HEK293 (cell line): ENCODE data around the gene PRRG1.
A peak's percentile ranks its signal among the peaks of the same experiment; 100 is the strongest.

ENCODE experiments used
- BCL11B ChIP-seq: fragments of 450-650 bp; formaldehyde crosslinking; IDR thresholded peaks from 2 replicates; pipeline ENCODE4 v1.5.1; 2016; ENCODE audit warnings: low read depth, missing biosample characterization, missing genetic modification characterization
- ELK4 ChIP-seq: IDR thresholded peaks from 2 replicates; pipeline ENCODE4 v1.6.1; 2011; ENCODE audit warnings: mild to moderate bottlenecking, low read depth, low read length, borderline replicate concordance
- OVOL3 ChIP-seq: fragments of 450-650 bp; formaldehyde crosslinking; IDR thresholded peaks from 2 replicates; pipeline ENCODE4 v1.5.1; 2016; ENCODE audit warnings: missing biosample characterization, missing genetic modification characterization
- PBX3 ChIP-seq: sonication (generic); formaldehyde crosslinking; IDR thresholded peaks from 2 replicates; pipeline ENCODE4 v1.8.1; 2022; ENCODE audit warnings: mild to moderate bottlenecking, moderate library complexity, missing genetic modification reagents
- PRDM10 ChIP-seq: fragments of 450-650 bp; formaldehyde crosslinking; IDR thresholded peaks from 2 replicates; pipeline ENCODE4 v1.5.1; 2016; ENCODE audit warnings: missing biosample characterization, missing genetic modification characterization
- PRDM2 ChIP-seq: fragments of 450-650 bp; formaldehyde crosslinking; IDR thresholded peaks from 2 replicates; pipeline ENCODE4 v1.5.1; 2016; ENCODE audit warnings: missing biosample characterization, missing genetic modification characterization, borderline replicate concordance
- SP3 ChIP-seq: fragments of 450-650 bp; formaldehyde crosslinking; IDR thresholded peaks from 2 replicates; pipeline ENCODE4 v1.5.1; 2016; ENCODE audit warnings: missing biosample characterization, missing genetic modification characterization
- TRIM28 ChIP-seq: IDR thresholded peaks from 2 replicates; pipeline ENCODE4 v1.6.1; 2011; ENCODE audit warnings: low read length, control low read depth, borderline replicate concordance
- YY2 ChIP-seq: fragments of 450-650 bp; formaldehyde crosslinking; IDR thresholded peaks from 2 replicates; pipeline ENCODE4 v1.5.1; 2016; ENCODE audit warnings: missing biosample characterization, missing genetic modification characterization
- ZBTB49 ChIP-seq: fragments of 450-650 bp; formaldehyde crosslinking; IDR thresholded peaks from 2 replicates; pipeline ENCODE4 v1.5.1; 2016; ENCODE audit warnings: missing biosample characterization, missing genetic modification characterization, low read depth
- ZFP41 ChIP-seq: fragments of 450-650 bp; formaldehyde crosslinking; IDR thresholded peaks from 2 replicates; pipeline ENCODE4 v1.5.1; 2016; ENCODE audit warnings: missing biosample characterization, missing genetic modification characterization, borderline replicate concordance
- ZNF112 ChIP-seq: fragments of 450-650 bp; formaldehyde crosslinking; IDR thresholded peaks from 2 replicates; pipeline ENCODE4 v1.5.0; 2017; ENCODE audit warnings: missing biosample characterization, missing genetic modification characterization
- ZNF146 ChIP-seq: fragments of 450-650 bp; formaldehyde crosslinking; IDR thresholded peaks from 2 replicates; pipeline ENCODE4 v1.5.1; 2016; ENCODE audit warnings: missing biosample characterization, missing genetic modification characterization
- ZNF157 ChIP-seq: fragments of 450-650 bp; formaldehyde crosslinking; IDR thresholded peaks from 2 replicates; pipeline ENCODE4 v1.5.1; 2016; ENCODE audit warnings: missing biosample characterization, missing genetic modification characterization
- ZNF239 ChIP-seq: fragments of 450-650 bp; formaldehyde crosslinking; IDR thresholded peaks from 2 replicates; pipeline ENCODE4 v1.5.1; 2016; ENCODE audit warnings: missing biosample characterization, missing genetic modification characterization
- ZNF292 ChIP-seq: fragments of 450-650 bp; formaldehyde crosslinking; IDR thresholded peaks from 2 replicates; pipeline ENCODE4 v1.5.1; 2016; ENCODE audit warnings: low read depth, missing biosample characterization, missing genetic modification characterization, borderline replicate concordance
- ZNF341 ChIP-seq: fragments of 450-650 bp; formaldehyde crosslinking; IDR thresholded peaks from 2 replicates; pipeline ENCODE4; 2016; ENCODE audit warnings: low read depth, missing biosample characterization, missing genetic modification characterization
- ZNF37A ChIP-seq: fragments of 450-650 bp; IDR thresholded peaks from 2 replicates; pipeline ENCODE4 v1.5.1; 2018; ENCODE audit warnings: missing biosample characterization, missing genetic modification characterization
- ZNF391 ChIP-seq: fragments of 450-650 bp; formaldehyde crosslinking; IDR thresholded peaks from 2 replicates; pipeline ENCODE4 v1.5.1; 2016; ENCODE audit warnings: low read depth, missing biosample characterization, missing genetic modification characterization, borderline replicate concordance
- ZNF473 ChIP-seq: fragments of 450-650 bp; formaldehyde crosslinking; IDR thresholded peaks from 2 replicates; pipeline ENCODE4 v1.5.1; 2017; ENCODE audit warnings: missing biosample characterization, missing genetic modification characterization
- ZNF544 ChIP-seq: fragments of 450-650 bp; formaldehyde crosslinking; IDR thresholded peaks from 2 replicates; pipeline ENCODE4 v1.5.0; 2017; ENCODE audit warnings: missing biosample characterization, missing genetic modification characterization
- ZNF639 ChIP-seq: fragments of 450-650 bp; formaldehyde crosslinking; IDR thresholded peaks from 2 replicates; pipeline ENCODE4 v1.5.1; 2016; ENCODE audit warnings: missing biosample characterization, missing genetic modification characterization
- ZNF701 ChIP-seq: fragments of 450-650 bp; formaldehyde crosslinking; IDR thresholded peaks from 2 replicates; pipeline ENCODE4 v1.5.1; 2016; ENCODE audit warnings: missing biosample characterization, missing genetic modification characterization
- ZNF792 ChIP-seq: fragments of 450-650 bp; formaldehyde crosslinking; IDR thresholded peaks from 2 replicates; pipeline ENCODE4 v1.5.1; 2016; ENCODE audit warnings: missing biosample characterization, missing genetic modification characterization

Gene PRRG1

GRCh38 chrX:37380924-37381323 is 31.8 kb downstream of the PRRG1 start (continued):
- TF ChIP-seq ZBTB49 (tag by site-specific recombination) (no peak), ELK4 (no peak), YY2 (tag by site-specific recombination) (no peak), ZNF146 (no peak), ZNF292 (no peak), ZNF701 (tag by site-specific recombination) (no peak), OVOL3 (tag by site-specific recombination) (0 out of 2 replicates have a peak, but pooled peaks have one; percentile 12), BCL11B (tag by site-specific recombination) (no peak), ZNF157 (tag by site-specific recombination) (no peak), ZNF341 (no peak), PBX3 (CRISPR knock-in tag) (no peak), TRIM28 (no peak), PRDM2 (no peak), ZNF112 (no peak), PRDM10 (tag by site-specific recombination) (peak; percentile 78), ZNF391 (tag by site-specific recombination) (no peak), SP3 (tag by site-specific recombination) (no peak), ZNF37A (no peak), ZNF639 (tag by site-specific recombination) (no peak), ZFP41 (tag by site-specific recombination) (no peak), ZNF544 (tag by site-specific recombination) (no peak), ZNF239 (no peak), ZNF473 (tag by site-specific recombination) (no peak), ZNF792 (no peak)
